SH-SY5Y (cell line): ENCODE measurements around the gene GRM8.

Source experiments
- GATA2 ChIP-seq: IDR thresholded peaks from 2 replicates; pipeline ENCODE4 v1.6.1; 2011; ENCODE audit warnings: mild to moderate bottlenecking, low read depth, low read length
- GATA3 ChIP-seq: IDR thresholded peaks from 2 replicates; pipeline ENCODE4 v1.6.1; 2011; ENCODE audit warnings: low read depth, mild to moderate bottlenecking, low read length, moderate library complexity

GRCh38 chr7:127162366-127162765 lies 90.4 kb downstream of the GRM8 start:
- TF ChIP-seq GATA3 (no peak), GATA2 (no peak)
